HEK293 (cell line): ENCODE data around the gene FGB.

ENCODE experiments used
- CTCF ChIA-PET: fragments of 350-600 bp; formaldehyde crosslinking; extraction: SDS; loops from one replicate; lab custom pipeline; 2021; ENCODE audit warnings: antibody characterized with exemption; lab: Yijun Ruan, JAX
- POLR2A ChIA-PET: fragments of 300-600 bp; formaldehyde crosslinking; extraction: SDS; loops from one replicate; lab custom pipeline; 2020; ENCODE audit warnings: antibody characterized with exemption, inconsistent platforms; lab: Yijun Ruan, JAX
- H3K27ac ChIP-seq: fragments of 200-500 bp; sonication (Bioruptor generic); 2 replicates; pipeline ENCODE4 v1.5.1; 2014; ENCODE audit warnings: low read depth, low read length, control low read depth, inconsistent platforms; ENCODE audit errors: extremely low read depth
- H3K36me3 ChIP-seq, 2 experiments: fragments of 200-500 bp in 1 of 2; sonication (Bioruptor generic) in 1 of 2; 1 replicate in 1 of 2; 2 replicates in 1 of 2; pipeline ENCODE4 v1.5.1; 2014 to 2017; ENCODE audit warnings: inconsistent platforms in 2 of 2, low read length in 2 of 2; ENCODE audit not compliant: control insufficient read depth in 2 of 2, insufficient read depth in 1 of 2
- H3K4me1 ChIP-seq: fragments of 200-500 bp; sonication (Bioruptor generic); 2 replicates; pipeline ENCODE4 v1.5.1; 2014; ENCODE audit warnings: mild to moderate bottlenecking, low read length, inconsistent platforms; ENCODE audit not compliant: control insufficient read depth, insufficient read depth
- H3K4me3 ChIP-seq: 2 replicates; pipeline ENCODE4 v1.5.1; 2011; ENCODE audit warnings: low read depth, mild to moderate bottlenecking, control low read depth, low read length, moderate library complexity
- H3K9me3 ChIP-seq: fragments of 200-500 bp; sonication (Bioruptor generic); 2 replicates; pipeline ENCODE4 v1.5.1; 2014; ENCODE audit warnings: low read depth, low read length, inconsistent platforms; ENCODE audit not compliant: control insufficient read depth, insufficient read depth
- GFI1B ChIP-seq: fragments of 450-650 bp; formaldehyde crosslinking; IDR thresholded peaks from 2 replicates; pipeline ENCODE4 v1.5.1; 2016; ENCODE audit warnings: missing biosample characterization, missing genetic modification characterization
- MZF1 ChIP-seq: fragments of 450-650 bp; formaldehyde crosslinking; IDR thresholded peaks from 2 replicates; pipeline ENCODE4 v1.5.1; 2017; ENCODE audit warnings: missing biosample characterization, missing genetic modification characterization, borderline replicate concordance
- PATZ1 ChIP-seq: fragments of 450-650 bp; formaldehyde crosslinking; IDR thresholded peaks from 2 replicates; pipeline ENCODE4 v1.5.1; 2016; ENCODE audit warnings: missing biosample characterization, missing genetic modification characterization
- ZBTB49 ChIP-seq: fragments of 450-650 bp; formaldehyde crosslinking; IDR thresholded peaks from 2 replicates; pipeline ENCODE4 v1.5.1; 2016; ENCODE audit warnings: missing biosample characterization, missing genetic modification characterization, low read depth
- ZFP41 ChIP-seq: fragments of 450-650 bp; formaldehyde crosslinking; IDR thresholded peaks from 2 replicates; pipeline ENCODE4 v1.5.1; 2016; ENCODE audit warnings: missing biosample characterization, missing genetic modification characterization, borderline replicate concordance
- ZNF2 ChIP-seq: fragments of 450-650 bp; formaldehyde crosslinking; IDR thresholded peaks from 2 replicates; pipeline ENCODE4 v1.5.1; 2016; ENCODE audit warnings: missing biosample characterization, missing genetic modification characterization
- ZNF223 ChIP-seq: fragments of 450-650 bp; formaldehyde crosslinking; IDR thresholded peaks from 2 replicates; pipeline ENCODE4 v1.5.1; 2016; ENCODE audit warnings: missing biosample characterization, missing genetic modification characterization
- ZNF398 ChIP-seq: fragments of 450-650 bp; formaldehyde crosslinking; IDR thresholded peaks from 2 replicates; pipeline ENCODE4 v1.5.1; 2017; ENCODE audit warnings: missing biosample characterization, missing genetic modification characterization
- ZNF561 ChIP-seq: fragments of 450-650 bp; IDR thresholded peaks from 2 replicates; pipeline ENCODE4 v1.5.1; 2018; ENCODE audit warnings: missing biosample characterization, missing genetic modification characterization, borderline replicate concordance
- ZNF677 ChIP-seq: fragments of 450-650 bp; IDR thresholded peaks from 2 replicates; pipeline ENCODE4 v1.5.0; 2018; ENCODE audit warnings: missing biosample characterization, mild to moderate bottlenecking, missing genetic modification characterization, moderate library complexity
- TF ChIP-seq, protein P1 (sequence below): fragments of 450-650 bp; formaldehyde crosslinking; conservative IDR thresholded peaks from 2 replicates; pipeline ENCODE4 v1.5.1; 2016; ENCODE audit warnings: low read depth, missing biosample characterization, missing genetic modification characterization
- TF ChIP-seq, protein P2 (sequence below): fragments of 450-650 bp; formaldehyde crosslinking; IDR thresholded peaks from 2 replicates; pipeline ENCODE4 v1.5.1; 2016; ENCODE audit warnings: missing biosample characterization, missing genetic modification characterization

FGB gene

GRCh38 chr4:154606728-154607723 is 44.2 kb downstream of the FGB start (continued):
- TF ChIP-seq PATZ1 (tag by site-specific recombination) = no peak
- TF ChIP-seq ZNF2 = no peak

DNA sequence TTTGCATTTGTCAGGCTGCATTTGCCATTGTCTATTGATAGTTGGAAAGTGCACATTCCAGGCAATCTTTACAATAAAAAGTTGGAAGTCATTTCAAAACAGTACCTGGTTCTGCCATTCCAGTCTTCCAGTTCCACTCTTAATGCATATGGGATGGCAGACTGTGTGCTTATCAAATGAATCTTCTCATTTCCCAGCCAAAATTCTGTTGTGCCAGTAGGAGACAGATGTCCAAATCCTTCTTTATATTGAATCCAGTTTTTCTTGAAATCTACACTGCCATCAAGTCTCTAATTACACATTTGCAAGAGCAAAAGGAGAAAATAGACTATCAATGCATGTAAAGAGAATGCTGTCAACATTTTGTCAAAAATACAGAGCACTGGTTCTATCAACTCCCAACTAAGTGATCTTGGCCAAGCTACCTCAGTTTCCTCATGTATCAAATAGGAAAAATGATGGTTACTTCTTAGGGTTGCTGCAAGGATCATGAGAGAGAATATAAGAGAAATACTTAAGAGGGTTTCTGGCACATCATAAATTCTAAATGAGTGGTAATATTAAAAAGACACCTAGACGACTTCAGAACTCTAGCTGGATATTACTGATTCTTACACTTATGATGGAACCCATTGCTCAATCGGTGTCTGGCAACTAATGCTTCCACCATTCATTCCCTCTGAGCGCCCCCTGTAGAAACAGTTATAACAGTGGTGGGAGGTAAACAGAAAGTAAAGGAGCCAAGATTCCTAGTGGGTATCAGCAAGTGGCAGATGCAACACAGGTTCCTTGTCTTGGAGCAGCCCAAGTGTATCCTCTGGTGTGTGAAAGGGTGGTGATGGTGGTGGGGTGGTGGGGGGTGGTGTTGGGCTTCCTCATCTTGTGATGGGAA is 45.8 kb downstream of the FGB start:
- H3K4me1 ChIP-seq = no peaks in the 10 kb centered on the region
- no peak overlapping the region for H3K4me3 ChIP-seq
- H3K36me3 ChIP-seq = no peaks in the 10 kb centered on the region
- H3K9me3 ChIP-seq = no peaks in the 10 kb centered on the region
- ChIA-PET POLR2A (no interaction called here), CTCF (interaction anchor here (0.8 to 20.9 kb wide), 4 partner anchors 11 to 53 kb away, joined by 4 to 429 read pairs (median 6); partner anchors contain the start of genes FGB and PLRG1)
- no peak overlapping the region for H3K27ac ChIP-seq
- TF ChIP-seq ZBTB49 (tag by site-specific recombination) = no peak
- TF ChIP-seq, all 188 proteins: peak for 0

GRCh38 chr4:154609532-154609931 is 46.7 kb downstream of the FGB start:
- H3K36me3 ChIP-seq = no peaks in the 10 kb centered on the region
- no peak overlapping the region for H3K27ac ChIP-seq
- ChIA-PET POLR2A (interaction anchor here (1.1 kb wide), 1 partner anchor 59 kb away, joined by 3 read pairs; the partner anchor contains the start of gene PLRG1), CTCF (interaction anchor here (0.6 to 20.9 kb wide), 5 partner anchors 10 to 544 kb away, joined by 4 to 429 read pairs (median 4); partner anchors contain the start of genes FGB and PLRG1)
- H3K9me3 ChIP-seq = no peaks in the 10 kb centered on the region
- H3K4me3 ChIP-seq = no peak overlapping the region
- H3K4me1 ChIP-seq = no peaks in the 10 kb centered on the region
- TF ChIP-seq ZNF677 (tag by site-specific recombination) (no peak), ZNF223 (tag by site-specific recombination) (no peak), GFI1B (tag by site-specific recombination) (no peak), ZNF398 (tag by site-specific recombination) (no peak), MZF1 (tag by site-specific recombination) (no peak), ZNF561 (tag by site-specific recombination) (no peak), ZFP41 (tag by site-specific recombination) (no peak)
- TF ChIP-seq, protein P1, sequence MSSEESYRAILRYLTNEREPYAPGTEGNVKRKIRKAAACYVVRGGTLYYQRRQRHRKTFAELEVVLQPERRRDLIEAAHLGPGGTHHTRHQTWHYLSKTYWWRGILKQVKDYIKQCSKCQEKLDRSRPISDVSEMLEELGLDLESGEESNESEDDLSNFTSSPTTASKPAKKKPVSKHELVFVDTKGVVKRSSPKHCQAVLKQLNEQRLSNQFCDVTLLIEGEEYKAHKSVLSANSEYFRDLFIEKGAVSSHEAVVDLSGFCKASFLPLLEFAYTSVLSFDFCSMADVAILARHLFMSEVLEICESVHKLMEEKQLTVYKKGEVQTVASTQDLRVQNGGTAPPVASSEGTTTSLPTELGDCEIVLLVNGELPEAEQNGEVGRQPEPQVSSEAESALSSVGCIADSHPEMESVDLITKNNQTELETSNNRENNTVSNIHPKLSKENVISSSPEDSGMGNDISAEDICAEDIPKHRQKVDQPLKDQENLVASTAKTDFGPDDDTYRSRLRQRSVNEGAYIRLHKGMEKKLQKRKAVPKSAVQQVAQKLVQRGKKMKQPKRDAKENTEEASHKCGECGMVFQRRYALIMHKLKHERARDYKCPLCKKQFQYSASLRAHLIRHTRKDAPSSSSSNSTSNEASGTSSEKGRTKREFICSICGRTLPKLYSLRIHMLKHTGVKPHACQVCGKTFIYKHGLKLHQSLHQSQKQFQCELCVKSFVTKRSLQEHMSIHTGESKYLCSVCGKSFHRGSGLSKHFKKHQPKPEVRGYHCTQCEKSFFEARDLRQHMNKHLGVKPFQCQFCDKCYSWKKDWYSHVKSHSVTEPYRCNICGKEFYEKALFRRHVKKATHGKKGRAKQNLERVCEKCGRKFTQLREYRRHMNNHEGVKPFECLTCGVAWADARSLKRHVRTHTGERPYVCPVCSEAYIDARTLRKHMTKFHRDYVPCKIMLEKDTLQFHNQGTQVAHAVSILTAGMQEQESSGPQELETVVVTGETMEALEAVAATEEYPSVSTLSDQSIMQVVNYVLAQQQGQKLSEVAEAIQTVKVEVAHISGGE (tag by site-specific recombination) = no peak
- TF ChIP-seq, protein P2, sequence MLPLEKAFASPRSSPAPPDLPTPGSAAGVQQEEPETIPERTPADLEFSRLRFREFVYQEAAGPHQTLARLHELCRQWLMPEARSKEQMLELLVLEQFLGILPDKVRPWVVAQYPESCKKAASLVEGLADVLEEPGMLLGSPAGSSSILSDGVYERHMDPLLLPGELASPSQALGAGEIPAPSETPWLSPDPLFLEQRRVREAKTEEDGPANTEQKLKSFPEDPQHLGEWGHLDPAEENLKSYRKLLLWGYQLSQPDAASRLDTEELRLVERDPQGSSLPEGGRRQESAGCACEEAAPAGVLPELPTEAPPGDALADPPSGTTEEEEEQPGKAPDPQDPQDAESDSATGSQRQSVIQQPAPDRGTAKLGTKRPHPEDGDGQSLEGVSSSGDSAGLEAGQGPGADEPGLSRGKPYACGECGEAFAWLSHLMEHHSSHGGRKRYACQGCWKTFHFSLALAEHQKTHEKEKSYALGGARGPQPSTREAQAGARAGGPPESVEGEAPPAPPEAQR (tag by site-specific recombination) = no peak
